HG03432 (cell line): ENCODE measurements around the gene CEP85.
"Not testable (repeated sequence)": the region's sequence is repeated elsewhere in the genome, so short reads cannot be mapped to it uniquely, and the experiment has no call there.

ENCODE experiments used
- ATAC-seq: cut with Tn5 transposase; IDR thresholded peaks from one replicate; pipeline ENCODE4 v1.9.1; 2021; ENCODE audit warnings: mild to moderate bottlenecking, moderate library complexity; ENCODE audit not compliant: unreplicated experiment

CEP85 gene

DNA sequence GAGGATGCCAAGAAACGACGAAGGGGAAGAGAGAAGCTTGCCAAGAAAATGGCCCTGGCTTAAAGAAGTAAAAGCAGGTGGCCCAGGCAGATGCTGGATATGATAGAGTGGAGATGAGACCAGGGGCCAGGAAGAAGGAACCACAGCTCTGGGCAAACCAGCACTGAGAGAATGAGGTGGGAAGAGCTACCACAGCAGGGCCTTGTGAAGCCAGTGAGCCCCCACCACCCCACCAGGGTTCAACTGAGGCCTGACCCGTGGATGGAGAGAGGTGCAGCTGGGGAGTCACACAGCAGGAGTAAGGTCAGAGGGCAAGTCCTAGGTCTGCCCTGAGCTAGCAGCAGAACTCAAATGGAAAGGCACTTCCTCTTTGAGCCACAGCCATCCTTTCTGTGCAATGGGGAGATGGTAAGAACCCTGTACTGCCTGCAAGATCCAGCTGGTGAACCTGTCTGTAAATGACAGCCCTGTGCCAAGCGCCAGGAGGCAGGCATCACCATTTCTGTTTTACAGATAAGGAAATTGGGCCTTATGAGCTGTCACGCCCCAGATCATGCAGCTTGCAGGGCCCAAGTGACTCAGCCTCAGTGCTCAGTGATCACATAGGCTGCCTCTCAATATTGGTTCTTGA is 54.4 kb downstream of the CEP85 start:
- no peak for ATAC-seq

DNA sequence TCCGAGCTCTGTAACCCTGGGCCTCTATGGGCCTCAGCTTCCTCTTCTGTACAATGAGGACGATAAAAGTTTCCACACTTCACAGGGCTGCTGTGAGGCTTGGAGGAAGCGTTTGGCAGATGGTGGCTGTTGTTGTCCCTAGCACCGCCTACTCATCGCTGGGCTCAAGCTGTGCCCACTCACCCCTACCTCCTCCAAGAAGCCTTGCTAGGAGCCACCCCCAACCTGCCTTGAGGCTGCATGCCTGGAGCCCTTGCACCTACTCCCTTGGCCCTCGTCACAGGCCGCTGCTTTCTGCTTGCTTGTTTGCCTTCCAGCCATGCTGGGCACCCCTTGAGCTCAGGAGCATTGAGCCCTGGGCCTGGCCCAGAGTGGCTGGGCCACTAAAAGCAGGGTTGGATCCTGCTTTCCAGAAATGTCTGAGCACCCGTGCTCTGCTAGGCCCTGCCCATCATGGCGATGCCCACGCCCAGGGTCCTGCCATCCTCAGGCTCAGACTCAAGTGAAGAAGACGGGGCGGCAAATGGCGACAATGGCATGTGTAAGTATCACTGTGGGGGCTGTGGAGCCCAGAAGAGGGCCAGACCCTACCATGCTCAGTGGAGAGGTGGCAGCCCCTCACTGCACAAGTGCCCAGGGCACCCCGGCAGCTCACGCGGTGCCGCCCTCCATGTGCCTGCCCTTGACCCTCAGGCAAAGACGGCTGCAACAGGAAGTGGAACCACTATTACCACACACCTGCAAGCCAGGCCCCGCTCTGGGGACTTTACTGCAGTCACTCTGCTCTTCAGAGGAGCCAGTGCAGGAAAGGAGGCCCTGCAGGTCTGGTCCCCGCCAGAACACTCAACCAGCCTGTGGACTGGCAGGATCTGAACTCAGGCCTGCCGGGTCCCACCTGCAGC is 55.4 kb downstream of the CEP85 start:
- no peak for ATAC-seq

DNA sequence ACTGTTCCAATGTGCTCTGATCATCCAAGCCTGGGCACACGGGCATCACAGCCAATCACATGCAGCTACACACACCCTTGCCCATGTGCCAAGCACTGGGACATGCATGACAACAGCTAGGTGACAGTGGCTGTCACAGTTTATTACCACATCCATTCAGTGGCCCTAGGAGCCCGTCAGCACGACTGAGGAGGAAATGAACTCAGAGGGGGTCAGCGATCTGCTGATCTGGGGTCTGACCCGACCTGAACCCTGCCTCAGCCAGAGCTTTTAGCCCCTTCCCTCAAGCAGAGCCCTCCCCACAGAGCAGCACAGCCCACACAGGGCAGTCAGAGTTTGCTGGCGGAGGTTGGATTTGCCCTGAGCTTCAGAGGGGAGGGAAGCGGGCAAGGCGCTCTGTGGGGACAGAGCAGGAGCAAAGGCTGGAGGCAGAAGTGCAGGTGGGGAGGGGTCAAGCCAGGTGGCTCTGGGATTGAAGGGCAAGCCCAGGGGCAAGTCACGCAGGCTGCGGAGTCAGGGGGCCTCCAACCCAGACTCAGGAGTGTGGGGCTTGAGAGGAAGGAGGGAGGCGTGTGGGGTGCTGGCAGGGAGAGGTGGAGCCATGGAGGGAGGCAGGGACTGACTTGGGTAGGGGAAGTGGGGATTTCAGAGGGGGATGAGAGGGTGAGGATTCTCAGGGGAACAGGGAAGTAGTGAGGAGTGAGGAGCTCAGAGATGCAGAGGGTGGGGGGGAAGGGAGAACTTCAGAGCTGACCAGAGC is 56.3 kb downstream of the CEP85 start:
- ATAC-seq = no peak

DNA sequence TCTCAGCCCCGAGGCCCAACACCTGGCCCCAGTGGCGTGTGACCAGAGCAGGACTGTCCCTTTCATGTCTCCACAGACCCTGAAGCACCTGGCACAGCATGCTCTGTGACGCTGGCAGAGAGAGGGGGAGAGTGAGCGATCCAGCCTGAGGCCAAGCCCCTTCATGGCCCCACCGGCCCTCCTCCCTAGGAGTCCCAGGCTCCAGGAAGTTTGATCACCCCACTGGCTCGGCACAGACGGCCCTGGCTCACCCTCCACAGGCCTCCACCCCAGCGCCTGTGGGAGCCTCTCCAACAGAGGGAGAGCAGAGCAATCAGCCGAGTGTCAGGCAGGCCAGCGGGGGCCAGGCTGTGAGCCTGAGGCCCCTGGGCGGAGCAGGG is 56.9 kb downstream of the CEP85 start:
- no peak for ATAC-seq

DNA sequence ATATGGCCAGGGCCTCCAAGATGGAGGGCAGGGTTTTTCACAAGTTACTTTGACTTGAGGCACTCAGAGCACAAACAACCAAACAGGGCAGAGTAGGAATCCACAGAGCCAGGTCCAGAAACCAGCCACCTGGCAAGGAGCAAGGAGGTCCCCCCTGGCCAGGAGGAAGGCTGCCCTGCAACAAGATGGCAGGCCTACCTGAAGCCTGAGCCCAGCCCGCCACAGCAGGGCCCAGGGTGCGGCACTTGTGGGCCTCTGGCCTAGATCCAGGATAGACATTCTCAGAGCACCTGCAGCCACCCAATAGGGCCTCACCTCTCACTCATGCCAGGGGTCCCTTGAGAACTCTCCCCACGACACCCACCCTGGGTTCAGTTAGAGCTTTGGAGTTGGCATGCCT is 57.4 kb downstream of the CEP85 start:
- no peak for ATAC-seq

DNA sequence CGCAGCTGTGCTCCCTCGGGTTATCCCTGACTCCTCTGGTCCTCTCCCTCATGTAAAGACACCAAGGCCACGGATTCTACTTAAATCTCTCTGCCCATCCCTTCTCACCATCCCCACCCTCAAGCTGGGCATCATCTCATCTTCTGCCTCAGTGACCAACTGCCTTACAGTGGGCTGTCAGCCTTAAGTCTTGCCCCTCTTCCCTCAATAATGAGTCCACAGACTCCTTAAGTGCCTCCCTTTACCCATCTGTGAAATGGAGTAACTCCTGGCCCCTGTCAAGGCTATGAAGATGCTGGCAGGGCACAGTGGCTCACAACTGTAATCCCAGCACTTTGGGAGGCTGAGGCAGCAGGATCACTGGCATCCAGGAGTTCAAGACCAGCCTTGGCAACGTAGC is 57.9 kb downstream of the CEP85 start:
- ATAC-seq = no peak

DNA sequence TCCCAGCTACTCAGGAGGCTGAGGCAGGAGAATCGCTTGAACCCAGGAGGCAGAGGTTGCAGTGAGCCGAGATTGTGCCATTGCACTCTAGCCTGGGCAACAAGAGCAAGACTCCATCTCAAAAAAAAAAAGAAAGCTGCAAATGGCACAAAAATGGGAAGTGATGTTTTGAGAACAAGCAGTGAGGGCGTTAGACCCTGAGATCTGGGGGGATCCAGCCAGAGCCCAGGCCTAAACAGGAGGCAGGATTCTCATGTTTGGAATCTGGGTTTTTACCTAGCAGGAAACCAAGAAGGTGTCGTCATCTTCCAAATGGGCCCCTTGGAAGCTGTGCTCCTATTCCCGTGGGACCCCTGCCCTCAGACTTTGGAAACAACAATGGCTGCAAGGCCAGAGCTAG is 58.7 kb downstream of the CEP85 start:
- ATAC-seq = not testable (repeated sequence)

DNA sequence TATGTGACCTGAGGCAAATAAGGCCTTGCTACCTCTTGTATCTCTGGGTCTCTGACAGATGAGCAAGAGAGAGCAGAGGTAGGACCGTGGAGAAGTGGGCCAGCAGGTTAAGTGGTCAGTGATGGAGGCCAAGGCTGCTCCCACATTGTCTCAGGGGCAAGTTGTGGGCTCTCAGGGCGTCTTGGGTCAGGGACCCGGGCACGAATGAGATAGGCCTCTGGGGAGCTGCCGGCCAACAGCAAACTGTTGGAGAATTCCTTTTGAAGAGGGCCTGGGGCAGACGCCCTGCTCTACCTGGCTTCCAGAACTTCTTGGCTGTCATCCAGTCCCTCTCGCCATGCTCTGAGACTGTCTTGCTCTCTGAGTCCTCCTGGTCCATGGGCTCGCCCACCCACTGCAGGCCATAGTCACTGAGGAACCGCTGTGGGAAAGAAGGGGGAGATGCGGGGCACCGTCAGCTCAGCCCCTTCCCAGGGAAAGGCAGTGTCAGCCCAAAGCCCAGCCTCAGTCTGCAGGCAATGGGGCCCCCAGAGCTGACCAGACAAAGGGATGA is 60.0 kb downstream of the CEP85 start:
- no peak for ATAC-seq

DNA sequence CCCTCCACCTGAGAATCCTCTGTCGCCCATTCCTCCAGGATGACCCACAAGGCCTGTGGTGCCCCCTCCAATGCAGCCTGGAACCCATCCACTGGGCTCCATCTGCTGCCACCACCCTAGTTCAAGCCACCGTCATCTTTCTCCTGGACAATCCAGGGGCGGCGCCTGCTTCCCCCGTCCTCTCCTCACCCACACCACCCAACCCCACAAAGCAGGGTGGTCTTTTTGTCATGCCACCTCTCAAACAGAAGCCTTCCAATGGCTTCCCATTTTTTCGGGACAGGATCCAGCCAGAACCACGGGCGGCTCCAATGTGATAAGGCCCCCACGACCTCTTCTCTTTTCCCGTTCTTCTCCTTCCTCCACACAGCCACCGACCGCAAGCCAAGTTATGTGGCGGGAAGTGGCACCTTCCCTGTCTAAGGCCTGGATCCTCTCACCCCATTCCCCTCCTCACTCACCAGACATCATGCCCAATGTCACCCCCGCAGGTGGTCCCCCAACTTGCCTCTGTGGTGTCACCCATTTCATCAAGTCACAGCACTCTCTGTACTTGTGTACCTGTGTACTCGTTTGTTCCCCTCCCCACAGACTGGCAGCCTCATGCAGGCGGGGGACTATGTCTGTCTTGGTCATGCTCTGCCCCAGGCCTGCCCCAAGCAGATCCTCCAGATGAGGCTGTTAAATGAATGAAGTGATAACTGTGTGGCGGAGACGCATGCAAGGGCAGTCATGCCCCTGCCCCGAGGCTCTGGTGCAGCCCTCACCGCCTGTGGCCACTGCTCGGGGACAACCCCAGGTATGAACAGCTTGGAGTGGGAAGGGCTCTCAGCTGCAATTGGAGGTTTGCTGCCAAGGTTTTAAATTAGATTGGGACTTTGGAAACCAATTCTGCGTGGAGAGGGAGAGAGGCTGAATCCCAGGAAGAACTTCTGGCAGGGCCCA is 61.5 kb downstream of the CEP85 start:
- no peak for ATAC-seq

DNA sequence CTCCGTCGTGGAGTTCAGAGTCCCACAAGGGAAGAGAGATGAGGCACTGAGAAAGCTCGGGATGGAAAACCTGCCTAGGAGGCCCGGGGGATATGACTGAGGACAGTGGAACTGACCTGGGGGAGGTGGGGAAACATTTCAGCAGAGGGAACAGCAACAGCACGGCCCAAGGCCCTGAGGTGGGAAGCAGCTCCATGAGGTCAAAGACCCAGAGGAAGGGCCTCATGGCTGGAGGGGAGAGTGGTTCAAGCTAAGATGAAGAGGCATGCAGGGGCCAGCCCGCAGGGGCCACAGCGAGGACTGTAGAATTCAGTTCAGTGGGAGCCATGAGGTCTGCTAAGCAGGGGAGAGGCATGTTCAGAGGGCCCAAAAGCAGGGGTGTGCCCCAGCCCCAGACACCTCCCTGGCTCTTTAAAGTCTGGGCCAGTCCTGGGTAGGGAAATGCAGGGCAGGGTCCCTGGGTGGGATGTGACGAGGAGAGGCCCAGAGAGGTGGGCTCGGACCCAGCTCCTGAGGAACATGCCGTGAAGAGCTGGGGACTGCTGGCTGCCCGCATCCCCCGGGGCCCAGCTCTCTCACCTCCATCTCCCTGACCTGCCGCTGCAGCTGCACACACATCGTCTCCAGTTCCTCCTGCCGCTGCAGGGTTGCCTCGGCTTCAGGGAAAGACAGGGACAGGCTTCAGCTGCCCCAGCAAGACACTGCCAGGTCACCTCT is 62.5 kb downstream of the CEP85 start:
- ATAC-seq = no peak

DNA sequence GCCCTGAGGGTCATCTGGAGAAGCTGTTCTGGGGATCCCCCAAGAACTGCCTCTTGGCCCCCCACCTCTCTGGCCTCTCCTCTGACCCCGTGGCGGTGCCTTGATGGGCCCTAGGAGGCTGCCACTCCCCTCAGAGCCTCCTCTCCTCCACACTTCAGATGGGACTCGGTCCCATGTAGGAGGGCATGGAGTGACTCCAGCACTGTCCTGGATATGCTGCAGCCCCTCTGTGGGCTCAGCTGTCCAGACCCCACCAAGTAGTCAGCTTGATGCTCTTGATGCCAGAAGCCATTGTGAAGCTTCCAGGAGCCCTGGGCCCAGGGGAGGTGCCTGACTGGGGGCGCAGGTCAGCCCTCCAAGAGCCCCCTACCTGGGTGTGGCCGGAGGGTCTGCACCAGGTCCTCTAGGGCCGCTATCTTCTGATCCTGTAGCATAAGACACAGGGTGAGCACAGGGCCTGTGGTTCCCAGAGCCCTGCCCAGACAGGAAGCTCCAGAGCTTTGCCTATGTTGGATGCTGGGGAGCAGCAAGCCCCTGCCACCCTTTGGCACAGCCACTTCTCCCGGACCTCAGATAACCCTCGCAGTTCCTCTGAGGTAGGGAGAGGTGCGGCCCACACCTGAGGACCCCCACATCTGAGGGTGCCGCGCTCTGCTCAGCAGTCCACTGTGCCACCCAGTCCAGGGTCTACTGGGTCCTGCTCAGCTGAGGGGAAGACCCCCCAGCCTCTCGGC is 63.2 kb downstream of the CEP85 start:
- ATAC-seq = no peak

DNA sequence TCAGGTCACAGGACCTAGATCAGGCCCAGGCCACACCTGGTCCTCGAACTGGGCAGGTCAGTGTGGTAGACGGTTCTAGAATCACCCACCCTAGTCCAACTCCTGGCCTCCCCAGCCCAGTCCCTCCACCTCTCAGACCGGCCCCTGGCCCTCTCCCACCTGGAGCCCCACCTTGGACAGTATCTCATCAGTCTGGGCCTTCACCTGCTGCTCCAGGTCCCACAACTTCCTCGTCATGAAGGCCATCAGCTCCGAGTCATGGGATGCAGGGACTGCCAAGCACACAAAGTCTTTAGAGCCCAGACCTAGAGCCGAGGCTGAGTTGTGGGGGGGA is 63.8 kb downstream of the CEP85 start:
- ATAC-seq = no peak

DNA sequence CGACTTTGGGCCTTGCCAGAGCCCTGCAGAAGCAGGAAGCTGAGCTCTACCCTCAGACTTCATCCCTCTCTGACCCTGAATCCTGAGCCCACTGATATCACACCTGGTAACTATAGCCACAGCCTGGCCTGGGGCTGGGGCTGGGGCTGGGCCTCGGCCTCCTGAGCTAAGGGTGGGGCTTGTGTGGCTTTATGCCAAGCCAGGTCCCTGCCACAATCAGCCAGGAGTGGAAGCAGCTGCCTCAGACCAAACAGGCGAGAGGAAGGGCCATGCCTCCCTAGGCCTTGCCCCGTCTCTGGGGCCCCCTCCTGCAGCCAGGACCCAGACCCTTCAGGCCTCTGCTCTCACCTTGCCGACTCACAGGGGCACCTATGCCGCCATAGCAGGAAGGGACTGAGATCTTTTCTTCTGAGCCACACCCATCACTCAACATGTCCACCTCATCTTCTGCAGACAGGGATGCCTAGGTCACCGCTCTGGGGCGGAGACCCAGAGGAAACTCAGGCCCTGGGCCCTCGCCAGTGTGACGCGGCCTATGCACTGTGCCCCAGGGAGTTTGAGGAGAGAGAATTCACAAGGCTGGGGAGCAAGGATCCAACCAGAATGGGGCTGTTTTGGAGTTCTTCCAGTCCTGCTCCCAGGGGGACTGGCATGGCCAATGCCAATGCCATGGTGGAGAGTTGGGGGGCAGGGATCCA is 66.7 kb downstream of the CEP85 start:
- no peak for ATAC-seq

DNA sequence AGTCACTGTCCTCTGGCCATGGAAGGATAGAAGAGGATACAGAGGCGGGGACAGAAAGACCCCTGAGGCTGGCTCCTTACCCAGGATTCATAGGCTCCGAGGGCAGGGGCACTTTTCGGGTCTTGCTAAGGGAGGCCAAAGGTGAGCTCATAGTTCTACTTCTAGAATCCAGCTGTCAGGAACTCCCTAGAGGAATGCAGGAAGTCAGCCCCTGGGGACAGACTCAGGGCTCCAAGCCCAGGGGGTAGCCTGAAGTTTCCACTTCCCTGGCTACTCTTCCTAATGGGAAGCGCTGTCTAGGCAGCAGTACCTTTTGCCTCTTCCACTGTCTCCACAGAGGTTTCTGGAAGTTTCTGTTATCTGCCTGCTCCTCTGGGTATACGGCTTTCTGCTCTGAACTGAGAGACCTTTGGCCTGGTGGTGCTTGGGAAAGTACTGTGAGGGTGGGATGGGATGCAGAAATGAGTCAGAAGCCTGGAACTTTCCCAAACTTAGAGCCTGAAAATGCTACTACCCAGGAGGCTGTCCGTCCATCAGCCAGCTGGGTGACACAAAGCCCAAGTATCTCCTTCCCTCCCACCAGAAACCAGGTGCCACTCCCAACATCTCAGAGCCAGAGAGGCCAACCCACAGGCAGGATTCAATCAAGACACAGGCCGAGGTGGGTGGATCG is 68.9 kb downstream of the CEP85 start:
- ATAC-seq = no peak

DNA sequence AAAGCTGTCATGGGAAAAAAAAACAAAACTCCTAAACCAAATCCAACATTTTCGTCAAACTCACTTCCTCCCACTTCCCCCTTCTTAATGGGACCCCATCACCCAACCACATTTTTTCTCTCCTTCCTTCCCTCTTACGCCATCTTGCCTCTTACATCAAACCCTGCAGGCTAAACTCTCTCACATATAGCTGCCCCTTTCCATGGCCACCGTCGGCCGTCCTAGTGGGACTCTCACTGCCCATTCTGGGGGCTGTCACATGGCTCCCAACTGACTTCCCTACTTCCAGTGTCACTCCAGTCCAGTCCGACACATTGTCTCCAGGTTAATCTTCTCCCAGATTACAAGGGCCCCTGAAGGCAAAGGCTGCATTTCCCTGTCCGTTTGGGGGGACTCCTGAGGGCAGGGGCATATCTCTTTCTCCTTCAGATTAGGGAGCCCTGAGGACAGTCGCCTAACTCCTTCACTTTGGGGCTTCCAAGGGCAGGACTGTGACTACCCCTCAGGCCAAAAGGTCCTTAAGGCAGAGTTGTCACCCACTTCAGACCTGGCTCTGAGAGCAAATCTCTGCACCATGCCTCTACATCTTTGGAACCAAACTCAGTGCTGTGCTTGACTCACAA is 71.8 kb downstream of the CEP85 start:
- ATAC-seq = peak; percentile 13

DNA sequence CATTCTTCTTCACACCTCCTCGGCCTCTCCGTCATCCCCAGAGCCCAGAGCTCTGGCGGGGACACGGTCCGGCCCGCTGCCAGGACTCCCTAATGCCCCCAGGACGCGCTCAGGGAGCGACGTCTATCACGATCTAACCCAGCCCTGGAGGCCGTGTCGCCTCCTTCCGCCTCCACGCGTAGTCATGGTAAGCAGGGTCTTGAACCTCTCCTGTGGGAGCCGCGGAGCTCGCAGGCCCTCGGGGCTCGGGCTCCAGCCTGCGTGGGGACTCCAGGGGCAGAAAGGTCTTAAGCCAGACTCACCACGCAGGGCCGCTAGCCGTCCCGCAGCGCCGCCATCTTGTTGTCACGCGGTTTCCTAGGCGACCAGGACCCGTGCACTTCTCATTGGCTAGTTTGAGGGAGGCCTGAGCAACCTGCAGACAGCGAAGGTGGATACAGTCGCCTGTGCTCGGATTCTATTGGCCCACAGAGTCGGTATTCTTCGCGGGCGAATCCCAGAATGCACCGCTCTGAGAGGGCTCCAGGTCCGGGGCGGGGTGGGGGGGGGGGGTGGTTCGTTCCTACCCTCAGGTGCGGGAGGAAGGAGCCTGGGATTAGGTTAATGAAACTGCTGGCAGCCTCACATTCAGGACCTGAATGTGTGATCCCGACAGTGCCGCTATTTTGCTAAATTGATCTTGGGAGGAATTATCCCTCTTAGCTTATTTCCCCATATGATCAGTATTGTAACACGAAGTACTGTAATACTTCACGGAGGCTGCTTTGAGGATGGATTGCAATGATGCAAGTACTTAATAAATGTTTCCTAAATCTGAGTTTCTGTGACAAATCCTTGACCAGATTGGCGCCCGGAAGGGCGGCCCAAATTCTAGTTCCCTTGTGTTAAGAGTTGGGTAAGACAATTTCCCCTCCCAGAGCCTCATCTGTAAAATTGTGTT is 72.6 kb downstream of the CEP85 start, which contains the start of gene UBXN11:
UBXN11 (minus strand) TSS at position 347 of the 940 bp plus-strand sequence. CDS start 3,753 bp downstream, outside the sequence.
- peak; percentile 97 for ATAC-seq
